GM21526 (cell line): Measurements from ENCODE around the gene ZBTB17.
"Not testable (repeated sequence)": the region's sequence is repeated elsewhere in the genome, so short reads cannot be mapped to it uniquely, and the experiment has no call there.

Experiments
- ATAC-seq: cut with Tn5 transposase; IDR thresholded peaks from one replicate; pipeline ENCODE4 v1.9.1; 2021; ENCODE audit warnings: moderate library complexity; ENCODE audit not compliant: unreplicated experiment, low FRiP score

The ZBTB17 gene

GRCh38 chr1:15913607-15914006 lies 62.3 kb downstream of the ZBTB17 start:
- ATAC-seq = not testable (repeated sequence)

DNA sequence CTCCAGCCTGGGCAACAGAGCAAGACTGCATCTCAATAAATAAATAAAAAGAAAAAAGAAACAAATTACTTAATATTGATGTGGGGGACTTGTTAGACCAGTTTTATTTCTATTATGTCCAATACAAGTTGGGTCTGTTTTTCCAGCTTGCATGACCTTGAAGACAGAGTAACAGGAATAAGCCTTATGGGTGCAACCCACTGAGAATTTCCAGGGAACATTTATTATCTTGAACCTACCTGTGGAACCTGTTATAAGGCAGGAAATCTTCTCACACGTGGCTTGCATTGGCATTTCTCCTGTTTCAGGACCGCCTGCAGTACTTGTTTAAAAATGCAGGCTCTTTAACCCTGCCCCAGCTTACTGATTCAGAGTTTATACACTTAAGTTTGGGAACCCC lies 64.0 kb downstream of the ZBTB17 start:
- ATAC-seq = no peak

DNA sequence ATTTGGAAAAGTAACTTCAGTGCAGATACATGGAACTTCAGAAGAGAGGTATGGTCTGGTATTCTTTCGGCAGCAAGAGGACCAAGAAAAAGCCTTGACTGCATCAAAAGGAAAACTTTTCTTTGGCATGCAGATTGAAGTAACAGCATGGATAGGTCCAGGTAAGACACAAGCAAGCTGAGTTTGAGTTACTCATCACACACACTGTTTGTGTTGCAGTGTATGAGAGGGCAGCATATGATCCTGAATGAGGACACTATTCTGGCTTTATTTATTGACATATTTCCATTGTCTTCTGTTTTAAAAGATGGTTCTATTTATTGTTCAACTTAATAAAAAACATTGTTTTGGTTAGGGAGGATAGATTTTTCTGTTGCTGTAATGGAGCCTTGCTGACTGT lies 64.8 kb downstream of the ZBTB17 start:
- no peak for ATAC-seq

DNA sequence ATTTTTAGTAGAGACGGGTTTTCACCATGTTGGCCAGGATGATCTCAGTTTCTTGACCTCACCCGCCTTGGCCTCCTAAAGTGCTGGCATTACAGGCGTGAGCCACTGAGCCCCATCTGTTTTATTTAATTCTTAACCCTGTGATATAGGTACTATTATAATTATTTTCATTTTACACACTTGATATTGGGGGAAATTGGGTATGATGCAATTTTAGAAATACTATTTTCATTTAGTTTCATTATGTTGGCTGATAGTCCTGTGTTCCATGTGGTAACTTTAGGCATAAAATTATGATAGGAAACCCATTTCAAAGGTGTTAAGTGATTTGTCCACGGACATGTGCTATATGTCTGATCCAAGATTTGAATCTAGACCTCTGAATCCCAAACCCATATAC lies 67.3 kb downstream of the ZBTB17 start:
- no peak for ATAC-seq

DNA sequence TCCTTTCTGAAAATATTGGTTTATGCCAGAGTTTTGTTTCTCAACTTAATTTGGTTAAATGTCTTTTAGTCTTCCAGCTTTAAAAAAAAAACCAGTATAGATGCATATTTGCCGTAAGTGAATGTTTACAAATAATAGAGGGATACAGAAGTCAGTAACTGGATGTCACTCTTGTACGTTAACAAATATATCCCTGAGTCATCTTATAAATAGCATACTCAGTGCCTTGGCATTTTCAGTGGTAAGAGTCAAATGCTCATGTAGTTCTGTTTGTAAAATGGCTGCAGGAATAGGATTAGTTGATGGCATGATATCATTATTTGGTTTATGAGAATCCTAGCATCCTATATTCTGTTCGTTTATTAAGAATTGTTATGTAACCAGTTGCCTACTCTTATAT lies 73.0 kb downstream of the ZBTB17 start:
- ATAC-seq = no peak

DNA sequence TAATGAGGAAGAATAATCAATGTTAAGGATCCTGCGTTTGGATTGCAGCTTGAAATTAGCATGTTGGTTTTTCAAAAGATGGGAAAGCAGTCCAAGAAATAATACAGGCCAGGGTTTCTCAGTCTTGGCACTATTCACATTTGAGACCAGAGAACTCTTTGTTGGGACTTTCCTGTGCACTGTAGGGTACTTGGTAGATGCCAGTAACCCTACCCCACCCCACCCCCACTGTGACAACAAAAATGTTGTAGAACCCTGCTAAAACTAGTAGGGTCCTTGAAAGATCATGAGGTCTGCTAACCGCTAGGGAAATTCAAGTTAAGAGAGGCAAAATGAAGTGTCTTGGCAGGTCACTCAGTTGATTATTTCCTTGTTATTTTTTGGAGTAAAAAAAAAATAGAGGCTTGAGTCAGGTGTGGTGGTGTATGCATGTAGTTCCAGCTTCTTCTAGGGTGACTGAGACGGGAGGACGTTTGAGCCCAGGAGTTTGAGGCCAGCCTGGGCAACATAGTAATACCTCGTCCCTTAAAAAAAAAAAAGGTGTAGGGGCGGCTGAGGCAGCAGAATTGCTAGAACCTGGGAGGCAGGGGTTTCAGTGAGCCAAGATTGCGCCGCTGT lies 75.1 kb downstream of the ZBTB17 start:
- ATAC-seq = no peak

- no peak for ATAC-seq
Measured at GRCh38 chr1:15899266-15899665, 76.6 kb downstream of the ZBTB17 start.

GRCh38 chr1:15896841-15897610 lies 78.9 kb downstream of the ZBTB17 start:
- not testable (repeated sequence) for ATAC-seq

GRCh38 chr1:15895233-15895632 lies 80.7 kb downstream of the ZBTB17 start:
- ATAC-seq = no peak

DNA sequence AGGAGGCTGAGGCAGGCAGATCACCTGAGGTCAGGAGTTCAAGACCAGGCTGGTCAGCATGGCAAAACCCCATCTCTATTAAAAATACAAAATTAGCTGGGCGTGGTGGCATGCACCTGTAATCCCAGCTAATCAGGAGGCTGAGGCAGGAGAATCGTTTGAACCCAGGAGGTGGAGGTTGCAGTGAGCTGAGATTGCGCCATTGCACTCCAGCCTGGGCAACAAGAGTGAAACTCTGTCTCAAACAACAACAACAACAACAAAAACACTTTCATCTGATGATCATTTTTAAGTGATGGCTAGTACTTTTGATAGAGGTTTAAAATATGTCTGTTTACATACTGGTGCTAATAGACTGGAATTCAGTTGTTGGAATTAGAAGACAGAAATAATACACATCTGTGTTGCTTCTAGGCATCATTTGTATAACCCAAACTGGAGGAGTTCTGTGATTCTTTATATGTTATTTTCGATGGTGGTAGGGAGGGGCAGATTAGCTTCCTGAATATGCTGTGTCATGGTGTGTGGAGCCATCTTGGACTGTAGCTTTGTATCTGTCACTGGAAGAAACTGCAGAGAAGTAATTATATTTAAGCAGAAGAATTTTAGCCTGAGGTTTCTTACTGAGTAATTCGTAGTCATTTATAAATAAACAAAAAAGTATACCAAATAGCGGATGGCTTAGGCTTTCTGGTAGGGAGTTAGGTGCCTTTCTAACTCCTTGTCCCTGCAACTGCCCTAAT lies 82.9 kb downstream of the ZBTB17 start:
- not testable (repeated sequence) for ATAC-seq
